Measurements from ENCODE around the gene SDF4.

DNA sequence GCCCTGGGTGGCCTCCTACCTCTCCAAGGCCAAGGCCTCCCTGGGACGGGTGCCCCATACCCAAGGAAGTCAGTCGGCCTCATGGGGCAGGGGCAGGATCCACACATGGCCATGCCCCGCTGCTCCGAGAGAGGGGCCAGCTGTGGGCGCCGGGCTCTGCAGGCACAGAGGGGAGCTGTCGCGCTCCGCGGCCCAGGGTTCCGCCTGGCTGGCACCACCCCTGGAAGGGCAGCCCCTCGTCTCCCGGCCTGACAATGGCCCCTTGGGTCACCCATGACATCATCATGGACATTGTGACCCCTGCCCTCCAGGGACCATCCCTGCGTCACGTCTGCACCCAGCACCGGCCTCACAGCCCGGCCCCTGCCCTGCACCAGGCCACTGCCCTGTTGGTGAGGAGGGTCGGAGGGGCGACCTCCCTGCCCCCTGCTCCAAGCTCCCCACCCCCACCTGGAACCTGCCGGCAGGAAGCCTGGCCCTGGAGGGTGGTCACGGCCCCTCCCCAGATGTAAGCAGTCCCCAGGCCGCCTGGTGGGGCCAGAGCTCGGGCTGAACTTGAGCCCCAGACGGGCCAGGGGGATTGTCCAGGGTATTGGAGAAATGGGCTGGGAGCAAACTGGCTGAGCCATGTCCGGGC, 52.3 kb downstream of the SDF4 start:
- TF ChIP-seq POLR2A (IDR thresholded peaks at IDR 0.05): no peak
- TF ChIP-seq, protein P1, sequence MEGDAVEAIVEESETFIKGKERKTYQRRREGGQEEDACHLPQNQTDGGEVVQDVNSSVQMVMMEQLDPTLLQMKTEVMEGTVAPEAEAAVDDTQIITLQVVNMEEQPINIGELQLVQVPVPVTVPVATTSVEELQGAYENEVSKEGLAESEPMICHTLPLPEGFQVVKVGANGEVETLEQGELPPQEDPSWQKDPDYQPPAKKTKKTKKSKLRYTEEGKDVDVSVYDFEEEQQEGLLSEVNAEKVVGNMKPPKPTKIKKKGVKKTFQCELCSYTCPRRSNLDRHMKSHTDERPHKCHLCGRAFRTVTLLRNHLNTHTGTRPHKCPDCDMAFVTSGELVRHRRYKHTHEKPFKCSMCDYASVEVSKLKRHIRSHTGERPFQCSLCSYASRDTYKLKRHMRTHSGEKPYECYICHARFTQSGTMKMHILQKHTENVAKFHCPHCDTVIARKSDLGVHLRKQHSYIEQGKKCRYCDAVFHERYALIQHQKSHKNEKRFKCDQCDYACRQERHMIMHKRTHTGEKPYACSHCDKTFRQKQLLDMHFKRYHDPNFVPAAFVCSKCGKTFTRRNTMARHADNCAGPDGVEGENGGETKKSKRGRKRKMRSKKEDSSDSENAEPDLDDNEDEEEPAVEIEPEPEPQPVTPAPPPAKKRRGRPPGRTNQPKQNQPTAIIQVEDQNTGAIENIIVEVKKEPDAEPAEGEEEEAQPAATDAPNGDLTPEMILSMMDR (IDR thresholded peaks at IDR 0.05 in 4 of 5, conservative IDR thresholded peaks at IDR 0.05 in 1 of 5): no peak

All from gastrocnemius medialis (tissue), 4 donors.